ENCODE data around the gene AP1G2. TPM values are rescaled to one million over a fixed set of nuclear protein-coding genes. Genes with fewer than 3 reads are reported as not detected.

Gene AP1G2
- total and polyA plus RNA-seq, 2 of the 13 experiments (the other 11 are each of a cell fraction or from before 2014, with no cell fraction given), result 96.9 to 611 TPM

- TF ChIP-seq REL (CRISPR knock-in tag; conservative IDR thresholded peaks at IDR 0.05), result 0 out of 2 replicates have a peak, but pooled peaks have one; percentile 2
- TF ChIP-seq NFYC (CRISPR knock-in tag; IDR thresholded peaks at IDR 0.05), result peak; percentile 75
- TF ChIP-seq ZNF292 (CRISPR knock-in tag; IDR thresholded peaks at IDR 0.05; ENCODE audit: borderline replicate concordance, low read depth), result 0 out of 2 replicates have a peak, but pooled peaks have one; percentile 21
- TF ChIP-seq ZBTB46 (CRISPR knock-in tag; IDR thresholded peaks at IDR 0.05; ENCODE audit: borderline replicate concordance), result 0 out of 2 replicates have a peak, but pooled peaks have one; percentile 67
- TF ChIP-seq ZNF883 (CRISPR knock-in tag; IDR thresholded peaks at IDR 0.05; ENCODE audit: not compliant biosample characterization), result peak; percentile 22
- peak; percentile 34 for TF ChIP-seq AGO1 (IDR thresholded peaks at IDR 0.05; ENCODE audit: low read depth, low read length, poor library complexity, severe bottlenecking)
- TF ChIP-seq MAFG (CRISPR knock-in tag; IDR thresholded peaks at IDR 0.05), result peak; percentile 12; the same call in 1 of the 2 replicates
- TF ChIP-seq ZBTB38 (CRISPR knock-in tag; IDR thresholded peaks at IDR 0.05), result peak; percentile 97
- peak; percentile 49; the same call in 1 of the 2 replicates for TF ChIP-seq PITX1 (CRISPR knock-in tag; IDR thresholded peaks at IDR 0.05)
- TF ChIP-seq ZNF768 (CRISPR knock-in tag; IDR thresholded peaks at IDR 0.05), result peak; percentile 17; the same call in 1 of the 2 replicates
- TF ChIP-seq GABPB1 (CRISPR knock-in tag; IDR thresholded peaks at IDR 0.05), result peak; percentile 8; the same call in 1 of the 2 replicates
- 0 out of 2 replicates have a peak, but pooled peaks have one; percentile 21 for TF ChIP-seq ZNF558 (CRISPR knock-in tag; IDR thresholded peaks at IDR 0.05; ENCODE audit: borderline replicate concordance)
- TF ChIP-seq CTCF (CRISPR knock-in tag; IDR thresholded peaks at IDR 0.05), result peak; percentile 19; the same call in 1 of the 2 replicates
- peak; percentile 12; the same call in 1 of the 2 replicates for TF ChIP-seq STAG1 (CRISPR knock-in tag; IDR thresholded peaks at IDR 0.05)
- TF ChIP-seq ZNF704 (CRISPR knock-in tag; IDR thresholded peaks at IDR 0.05; ENCODE audit: borderline replicate concordance), result peak; percentile 52; the same call in 1 of the 2 replicates
- TF ChIP-seq BRD4 (CRISPR knock-in tag; IDR thresholded peaks at IDR 0.05), result peak; percentile 51; the same call in 1 of the 2 replicates
Observed at GRCh38 chr14:23584527-23585203, 17.1 kb upstream of the AP1G2 start (continued).
